ENCODE results near the gene PDXP.
"Not testable (repeated sequence)": the region's sequence is repeated elsewhere in the genome, so short reads cannot be mapped to it uniquely, and the experiment has no call there.

Gene PDXP

DNA sequence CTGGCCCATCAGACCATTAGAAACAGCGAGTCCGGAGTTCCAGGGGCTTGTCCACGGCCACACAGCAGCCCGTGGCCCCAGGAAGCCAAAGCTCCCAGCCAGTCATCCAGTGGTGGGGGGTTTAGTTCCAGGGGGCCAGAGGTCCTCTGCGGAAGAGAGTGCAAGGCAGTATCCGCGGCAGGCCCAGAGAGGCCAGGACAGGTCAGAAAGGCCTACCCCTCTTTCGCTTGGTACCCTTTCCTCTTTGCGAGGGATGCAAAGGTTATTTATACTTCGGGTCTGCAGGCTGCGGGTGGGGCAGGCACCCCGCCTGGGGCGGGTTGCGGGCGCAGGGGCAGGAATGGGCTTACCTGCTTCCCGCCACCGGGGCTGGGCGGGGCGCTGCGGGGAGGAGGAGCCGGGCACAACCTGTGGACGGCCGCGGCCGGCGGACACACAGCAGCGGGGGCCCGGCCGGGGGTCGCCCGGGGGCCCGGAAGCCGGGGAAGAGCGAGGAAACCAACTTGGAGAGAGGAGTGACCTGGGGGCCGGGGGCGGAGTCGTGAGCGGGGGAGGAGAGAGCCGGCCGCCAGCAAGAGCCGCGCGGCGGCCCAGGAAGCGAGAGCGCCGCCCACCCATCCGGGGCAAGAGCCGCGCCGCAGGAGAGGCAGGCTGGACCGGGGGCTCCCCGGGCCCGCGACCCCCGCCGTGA is 19.3 kb upstream of the PDXP start, which contains the start of gene SH3BP1:
Gene SH3BP1 (plus strand): TSS at position 600 of the 691 bp plus-strand sequence. CDS start 119 bp downstream, outside the sequence.
- FAIRE-seq: peak; percentile 90
- no peak for TF ChIP-seq POLR2AphosphoS5 (IDR thresholded peaks at IDR 0.05; ENCODE audit: low read depth, low read length)
- no peak for TF ChIP-seq TAF1 (IDR thresholded peaks at IDR 0.05; ENCODE audit: borderline replicate concordance, low read depth, low read length)
- no peak for TF ChIP-seq POLR2A (IDR thresholded peaks at IDR 0.05; ENCODE audit: low read depth, low read length)
- DNase-seq (ENCODE audit: insufficient read length): peak; percentile 86

DNA sequence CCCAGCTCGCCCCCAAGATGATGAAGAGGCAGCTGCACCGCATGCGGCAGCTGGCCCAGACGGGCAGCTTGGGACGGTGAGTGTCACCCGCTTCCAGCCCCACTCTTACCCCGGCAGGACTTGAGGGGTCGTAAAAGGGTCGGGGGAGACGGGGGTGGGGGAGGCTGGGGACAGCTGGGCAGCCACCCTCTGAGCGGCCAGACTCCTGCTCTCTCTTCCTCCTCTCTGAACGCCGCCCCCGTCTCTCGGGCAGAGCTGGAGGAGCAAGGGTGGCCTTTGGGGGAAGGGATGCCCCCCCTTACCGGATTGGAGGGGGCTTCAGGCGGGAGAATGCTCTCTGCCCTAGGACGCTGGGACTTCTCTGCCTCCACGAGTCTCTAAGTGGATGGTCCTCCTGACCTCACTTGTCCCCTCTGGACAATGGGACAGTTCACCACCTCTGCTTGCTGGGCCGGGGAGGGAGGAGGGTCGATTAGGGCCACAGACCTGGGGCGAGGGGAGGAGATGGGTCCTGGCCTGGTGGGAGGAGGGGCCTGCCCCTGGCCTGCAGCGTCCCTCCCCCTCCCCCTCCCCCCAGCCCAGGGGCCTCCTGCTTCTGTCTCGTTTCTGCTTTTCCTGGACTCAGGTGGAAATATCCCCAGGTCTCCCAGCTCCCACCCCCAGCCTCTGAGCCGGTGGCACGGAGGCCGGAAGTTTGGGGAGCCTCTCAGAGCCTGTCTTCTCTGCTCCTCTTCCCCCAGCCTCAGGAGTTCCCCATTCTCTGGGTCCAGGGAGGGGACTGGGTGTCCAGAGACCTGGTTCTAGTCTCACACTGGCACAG is 18.5 kb upstream of the PDXP start:
- TF ChIP-seq TAF1 (IDR thresholded peaks at IDR 0.05; ENCODE audit: borderline replicate concordance, low read depth, low read length): no peak
- TF ChIP-seq POLR2A (IDR thresholded peaks at IDR 0.05; ENCODE audit: low read depth, low read length): 0 out of 2 replicates have a peak, but pooled peaks have one; percentile 7
- TF ChIP-seq POLR2AphosphoS5 (IDR thresholded peaks at IDR 0.05; ENCODE audit: low read depth, low read length): no peak
- FAIRE-seq (peak; percentile 93), DNase-seq (ENCODE audit: insufficient read length) (peak; percentile 63)

DNA sequence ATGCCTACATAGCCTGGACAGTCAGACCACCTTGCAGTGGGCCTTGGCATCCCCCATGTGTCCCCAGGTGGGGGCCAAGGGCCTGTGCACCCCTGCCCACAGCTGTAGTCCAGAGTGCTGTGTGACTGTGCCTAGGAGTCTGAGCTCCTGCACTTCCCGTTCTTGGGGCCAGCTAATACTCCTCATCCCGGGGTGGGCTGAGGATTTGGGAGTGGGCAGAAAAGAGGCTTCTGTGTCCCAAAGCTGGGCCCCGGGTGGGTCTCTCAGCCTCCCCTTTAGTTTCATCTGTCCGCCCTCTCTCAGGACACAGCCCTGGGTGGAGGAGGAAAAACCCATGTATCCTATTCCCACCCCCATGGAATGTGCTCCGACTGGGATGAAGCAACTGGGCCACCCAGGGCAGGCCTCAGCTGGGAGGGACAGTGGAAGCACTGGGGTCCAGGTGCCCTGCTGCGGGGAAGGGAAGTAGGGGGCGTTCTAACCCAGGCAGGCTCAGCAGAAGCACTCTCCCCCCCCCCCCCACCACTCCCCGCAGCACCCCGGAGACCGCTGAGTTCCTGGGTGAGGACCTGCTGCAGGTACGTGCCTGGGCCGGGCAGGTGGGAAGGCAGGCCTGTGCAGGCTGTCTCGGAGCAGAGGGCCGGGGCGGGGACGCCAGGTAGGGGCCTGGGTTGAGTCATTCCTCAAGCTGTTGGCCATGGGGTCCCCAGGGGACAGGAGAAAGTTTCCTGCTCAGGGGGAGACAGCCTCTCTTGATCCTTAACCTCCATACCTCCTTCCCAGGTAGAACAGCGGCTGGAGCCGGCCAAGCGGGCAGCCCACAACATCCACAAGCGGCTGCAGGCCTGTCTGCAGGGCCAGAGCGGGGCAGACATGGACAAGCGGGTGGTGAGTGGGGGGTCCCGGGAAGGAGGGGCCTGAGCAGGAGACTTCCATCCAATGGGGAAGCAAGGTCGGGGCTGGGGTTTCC is 17.6 kb upstream of the PDXP start:
- FAIRE-seq (no peak), DNase-seq (ENCODE audit: insufficient read length) (no peak)
- no peak for TF ChIP-seq TAF1 (IDR thresholded peaks at IDR 0.05; ENCODE audit: borderline replicate concordance, low read depth, low read length)
- no peak for TF ChIP-seq POLR2A (IDR thresholded peaks at IDR 0.05; ENCODE audit: low read depth, low read length)
- no peak for TF ChIP-seq POLR2AphosphoS5 (IDR thresholded peaks at IDR 0.05; ENCODE audit: low read depth, low read length)

DNA sequence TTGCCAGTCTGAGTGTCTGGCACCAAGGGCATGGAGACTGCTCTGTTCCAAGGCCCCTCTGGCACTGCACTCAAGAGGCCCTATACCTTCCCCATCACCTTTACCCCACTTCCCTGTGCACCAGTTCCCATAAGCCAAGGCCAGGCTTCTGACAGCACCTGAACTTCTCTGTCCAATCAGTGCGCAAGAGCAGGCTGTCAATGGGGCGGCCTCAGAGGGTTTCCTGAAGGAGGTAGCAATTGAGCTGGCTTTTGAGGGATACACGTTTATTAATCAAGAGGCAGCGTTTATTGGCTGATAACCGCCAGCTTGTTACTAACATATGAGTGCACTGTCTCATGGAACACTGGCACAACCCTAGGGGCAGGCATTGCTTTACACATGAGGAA is 17.0 kb upstream of the PDXP start:
- no peak for TF ChIP-seq POLR2A (IDR thresholded peaks at IDR 0.05; ENCODE audit: low read depth, low read length)
- no peak for TF ChIP-seq TAF1 (IDR thresholded peaks at IDR 0.05; ENCODE audit: borderline replicate concordance, low read depth, low read length)
- TF ChIP-seq POLR2AphosphoS5 (IDR thresholded peaks at IDR 0.05; ENCODE audit: low read depth, low read length): no peak
- FAIRE-seq: no peak

DNA sequence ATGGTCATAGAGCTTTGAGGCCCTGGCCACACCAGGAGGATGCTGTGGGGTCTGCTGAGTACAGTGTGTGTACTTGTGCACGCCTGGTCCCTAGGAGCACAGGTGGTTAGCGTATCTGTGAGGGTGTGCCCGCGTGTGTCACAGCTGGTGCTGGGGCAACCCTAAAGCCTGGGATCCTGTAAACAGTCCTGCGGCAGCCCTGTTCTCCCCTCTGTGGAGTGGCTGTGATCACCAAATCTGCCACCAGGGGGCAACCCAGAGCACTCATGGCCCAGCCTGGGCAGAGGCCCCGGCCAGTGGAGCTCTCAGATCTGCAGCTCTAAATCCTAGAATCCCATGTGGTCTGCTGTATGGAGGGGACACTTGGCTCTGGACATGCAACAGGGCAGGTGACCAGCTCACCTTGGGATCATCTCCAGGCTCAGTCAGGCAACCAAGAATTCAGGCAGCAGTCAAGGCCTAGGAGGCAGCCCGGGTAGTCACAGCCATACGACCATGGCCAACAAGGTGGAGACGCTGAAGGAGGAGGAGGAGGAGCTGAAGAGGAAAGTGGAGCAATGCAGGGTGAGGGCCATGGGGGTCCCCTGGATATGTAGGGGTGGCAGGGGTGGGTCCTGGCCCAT is 15.2 kb upstream of the PDXP start:
- FAIRE-seq (peak; percentile 94), DNase-seq (ENCODE audit: insufficient read length) (peak; percentile 87)
- TF ChIP-seq POLR2A (IDR thresholded peaks at IDR 0.05; ENCODE audit: low read depth, low read length) (0 out of 2 replicates have a peak, but pooled peaks have one; percentile 20), TAF1 (IDR thresholded peaks at IDR 0.05; ENCODE audit: borderline replicate concordance, low read depth, low read length) (no peak)

More for the DNA sequence above, 17.0 kb upstream of the PDXP start:
- no peak for DNase-seq (ENCODE audit: insufficient read length)

DNA sequence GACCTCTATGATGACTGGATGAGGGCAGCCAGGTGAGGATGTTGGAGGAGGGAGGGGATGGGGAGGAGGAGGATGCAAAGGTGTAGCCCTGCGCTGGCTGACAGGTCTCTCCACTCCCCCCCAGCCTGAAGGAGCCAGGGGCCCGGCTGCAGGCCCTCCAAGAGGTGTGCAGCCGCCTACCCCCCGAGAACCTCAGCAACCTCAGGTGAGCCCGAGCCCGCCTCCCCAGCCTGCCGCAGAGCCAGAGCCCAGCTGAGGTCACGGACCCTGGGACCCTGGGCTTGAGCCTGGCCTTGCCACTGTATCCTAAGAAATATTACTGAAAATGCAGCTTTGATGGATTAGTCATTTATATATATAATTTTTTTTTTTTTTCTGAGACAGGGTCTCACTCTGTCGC is 11.2 kb upstream of the PDXP start:
- no peak for TF ChIP-seq POLR2AphosphoS5 (IDR thresholded peaks at IDR 0.05; ENCODE audit: low read depth, low read length)
- no peak for TF ChIP-seq POLR2A (IDR thresholded peaks at IDR 0.05; ENCODE audit: low read depth, low read length)
- no peak for TF ChIP-seq TAF1 (IDR thresholded peaks at IDR 0.05; ENCODE audit: borderline replicate concordance, low read depth, low read length)
- no peak for DNase-seq (ENCODE audit: insufficient read length)
- no peak for FAIRE-seq

DNA sequence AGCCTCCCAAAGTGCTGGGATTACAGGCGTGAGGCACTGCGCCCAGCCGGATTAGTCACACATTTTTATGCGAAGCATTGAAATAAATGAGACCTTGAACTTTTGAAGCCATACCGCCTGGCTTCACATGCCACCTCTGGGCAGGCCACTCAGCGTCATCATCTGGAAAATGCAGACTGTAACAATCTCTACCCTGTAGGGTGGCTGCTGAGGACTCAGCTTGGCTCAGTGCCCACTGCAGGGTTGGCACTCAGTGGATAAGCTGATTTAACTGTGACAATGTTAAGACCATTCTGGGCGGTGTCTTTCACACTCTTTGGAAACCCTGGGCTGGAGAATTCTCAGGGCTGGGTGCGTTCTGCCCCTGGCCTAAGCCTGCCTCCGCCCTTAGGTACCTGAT is 10.6 kb upstream of the PDXP start:
- TF ChIP-seq TAF1 (IDR thresholded peaks at IDR 0.05; ENCODE audit: borderline replicate concordance, low read depth, low read length) (no peak), POLR2A (IDR thresholded peaks at IDR 0.05; ENCODE audit: low read depth, low read length) (no peak), POLR2AphosphoS5 (IDR thresholded peaks at IDR 0.05; ENCODE audit: low read depth, low read length) (no peak)
- DNase-seq (ENCODE audit: insufficient read length) (no peak), FAIRE-seq (no peak)

DNA sequence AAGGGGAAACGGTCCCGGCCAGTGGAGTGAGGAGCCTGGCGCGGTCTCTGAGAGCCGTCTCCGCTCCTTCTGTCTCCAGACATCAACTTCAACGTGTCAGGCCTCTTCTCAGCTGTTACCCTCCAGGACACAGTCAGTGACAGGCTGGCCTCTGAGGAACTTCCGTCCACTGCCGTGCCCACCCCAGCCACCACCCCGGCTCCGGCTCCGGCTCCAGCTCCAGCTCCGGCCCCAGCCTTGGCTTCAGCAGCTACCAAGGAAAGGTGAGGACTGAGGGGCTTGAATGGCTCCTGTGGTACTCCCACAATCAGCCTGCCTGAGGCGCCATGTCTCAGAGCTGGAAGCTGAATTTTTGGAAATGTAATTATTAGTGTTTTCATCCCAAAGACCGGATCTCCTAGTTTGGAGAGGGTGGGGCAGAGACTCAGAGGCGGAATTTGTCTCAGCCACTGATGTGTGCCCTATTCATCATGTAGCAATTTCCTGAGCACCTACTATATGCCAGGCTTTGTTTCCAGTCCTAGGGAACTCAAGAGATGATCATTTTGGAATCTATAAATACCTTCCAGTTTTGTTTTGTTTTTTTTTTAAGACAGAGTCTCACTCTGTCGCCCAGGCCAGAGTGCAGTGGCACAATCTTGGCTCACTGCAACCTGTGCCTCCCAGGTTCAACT is 7.9 kb upstream of the PDXP start:
- no peak for TF ChIP-seq POLR2A (IDR thresholded peaks at IDR 0.05; ENCODE audit: low read depth, low read length)
- TF ChIP-seq POLR2AphosphoS5 (IDR thresholded peaks at IDR 0.05; ENCODE audit: low read depth, low read length): no peak
- no peak for TF ChIP-seq TAF1 (IDR thresholded peaks at IDR 0.05; ENCODE audit: borderline replicate concordance, low read depth, low read length)
- no peak for DNase-seq (ENCODE audit: insufficient read length)
- no peak for FAIRE-seq

DNA sequence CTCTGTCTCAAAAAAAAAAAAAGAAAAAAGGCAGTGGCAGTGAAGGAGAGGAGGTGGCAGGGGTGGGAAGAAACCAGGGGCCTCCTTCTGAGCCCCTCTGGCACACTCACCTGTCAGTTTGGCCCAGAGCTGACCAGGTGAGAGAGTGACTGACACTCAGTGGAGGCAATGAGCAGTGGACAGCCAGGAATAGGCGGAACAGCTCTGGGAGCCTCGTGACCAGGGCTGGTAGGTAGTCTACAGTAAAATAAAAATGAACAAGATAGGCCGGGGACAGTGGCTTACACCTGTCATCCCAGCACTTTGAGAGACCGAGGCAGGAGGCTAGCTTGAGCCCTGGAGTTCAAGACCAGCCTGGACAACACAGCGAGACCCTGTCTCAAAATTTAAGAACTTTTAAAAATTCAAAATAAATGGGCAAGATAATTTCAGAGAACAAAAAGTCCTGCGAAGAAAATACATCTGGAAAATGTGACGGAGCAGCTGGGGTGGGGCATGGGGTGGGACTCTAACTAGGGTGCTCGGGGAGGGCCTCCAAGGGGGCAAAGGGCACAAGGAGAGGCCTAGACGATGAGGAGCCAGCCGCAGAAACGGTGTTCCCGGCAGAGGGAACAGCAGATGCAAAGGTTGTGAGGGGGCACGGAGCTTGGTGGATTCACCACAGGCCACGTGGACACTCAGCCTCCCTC is 3.8 kb upstream of the PDXP start:
- FAIRE-seq: no peak

DNA sequence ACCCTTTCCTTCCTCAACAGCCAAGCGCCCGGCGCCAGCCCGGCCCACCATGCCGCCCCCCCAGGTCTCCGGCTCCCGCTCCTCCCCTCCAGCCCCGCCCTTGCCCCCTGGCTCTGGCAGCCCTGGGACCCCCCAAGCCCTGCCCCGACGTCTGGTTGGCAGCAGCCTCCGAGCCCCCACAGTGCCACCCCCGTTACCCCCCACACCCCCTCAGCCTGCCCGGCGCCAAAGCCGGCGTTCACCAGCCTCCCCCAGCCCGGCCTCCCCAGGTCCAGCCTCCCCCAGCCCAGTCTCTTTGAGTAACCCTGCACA is 3.3 kb upstream of the PDXP start:
- no peak for FAIRE-seq
- no peak for DNase-seq (ENCODE audit: insufficient read length)
- TF ChIP-seq TAF1 (IDR thresholded peaks at IDR 0.05; ENCODE audit: borderline replicate concordance, low read depth, low read length): no peak
- no peak for TF ChIP-seq POLR2A (IDR thresholded peaks at IDR 0.05; ENCODE audit: low read depth, low read length)
- no peak for TF ChIP-seq POLR2AphosphoS5 (IDR thresholded peaks at IDR 0.05; ENCODE audit: low read depth, low read length)

More for the DNA sequence above, 3.8 kb upstream of the PDXP start:
- TF ChIP-seq POLR2A (IDR thresholded peaks at IDR 0.05; ENCODE audit: low read depth, low read length) (no peak), TAF1 (IDR thresholded peaks at IDR 0.05; ENCODE audit: borderline replicate concordance, low read depth, low read length) (no peak), POLR2AphosphoS5 (IDR thresholded peaks at IDR 0.05; ENCODE audit: low read depth, low read length) (no peak)
- no peak for DNase-seq (ENCODE audit: insufficient read length)

DNA sequence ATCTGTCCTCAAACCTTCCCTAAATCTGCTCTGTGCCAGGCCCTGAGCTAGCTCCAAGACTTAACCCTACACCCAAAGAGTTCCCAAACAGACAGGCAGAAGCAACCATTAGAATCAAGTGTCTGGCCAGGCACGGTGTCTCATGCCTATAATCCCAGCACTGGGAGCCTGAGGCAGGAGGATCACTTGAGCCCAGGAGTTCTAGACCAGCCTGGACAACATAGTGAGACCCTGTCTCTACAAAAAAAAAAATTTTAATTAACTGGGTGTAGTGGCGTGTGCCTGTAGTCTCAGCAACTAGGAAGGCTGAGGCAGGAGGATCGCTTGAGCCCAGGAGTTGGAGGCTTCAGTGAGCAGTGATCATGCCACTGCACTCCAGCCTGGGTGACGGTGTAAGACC is 1.9 kb upstream of the PDXP start:
- not testable (repeated sequence) for FAIRE-seq; DNase-seq (ENCODE audit: insufficient read length)
